Activated CD4-positive, alpha-beta T cell treated with anti-CD3 and anti-CD28 coated beads, Interleukin-2, amount 50 U/mL, for 24 hours (primary cell): ENCODE measurements around the gene SLC6A6.
A peak's percentile ranks its signal among the peaks of the same experiment; 100 is the strongest.

Experiments
- DNase-seq, 2 donors: peaks; one replicate each; pipeline ENCODE4 v3.0.0-alpha.2; 2020; ENCODE audit warnings: low read depth in 1 of 2, low spot score in 1 of 2

The SLC6A6 gene

GRCh38 chr3:14415501-14415900 is 13.1 kb downstream of the SLC6A6 start:
- no peak for DNase-seq

DNA sequence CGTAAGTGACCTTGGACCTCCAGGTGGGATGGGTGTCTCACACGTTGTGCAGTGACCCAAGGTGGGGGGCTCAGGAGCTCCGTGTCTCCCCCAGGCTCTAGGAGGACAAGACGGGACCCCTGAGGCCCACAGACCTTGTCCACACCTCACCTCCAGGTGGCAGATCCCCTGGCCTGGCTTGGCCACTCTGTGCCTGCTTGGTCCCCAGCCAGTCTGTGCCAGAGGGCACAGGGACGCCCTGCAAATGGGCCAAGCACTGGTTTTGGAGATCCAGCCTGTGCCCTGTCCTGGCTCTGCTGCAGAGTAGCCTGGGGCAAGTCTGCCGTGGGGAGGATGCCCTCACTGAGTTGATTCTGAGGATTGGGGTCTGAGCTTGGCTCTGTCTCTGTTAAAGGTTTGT is 14.0 kb downstream of the SLC6A6 start:
- DNase-seq = no peak

GRCh38 chr3:14418296-14419250 is 16.2 kb downstream of the SLC6A6 start:
- no peak for DNase-seq

DNA sequence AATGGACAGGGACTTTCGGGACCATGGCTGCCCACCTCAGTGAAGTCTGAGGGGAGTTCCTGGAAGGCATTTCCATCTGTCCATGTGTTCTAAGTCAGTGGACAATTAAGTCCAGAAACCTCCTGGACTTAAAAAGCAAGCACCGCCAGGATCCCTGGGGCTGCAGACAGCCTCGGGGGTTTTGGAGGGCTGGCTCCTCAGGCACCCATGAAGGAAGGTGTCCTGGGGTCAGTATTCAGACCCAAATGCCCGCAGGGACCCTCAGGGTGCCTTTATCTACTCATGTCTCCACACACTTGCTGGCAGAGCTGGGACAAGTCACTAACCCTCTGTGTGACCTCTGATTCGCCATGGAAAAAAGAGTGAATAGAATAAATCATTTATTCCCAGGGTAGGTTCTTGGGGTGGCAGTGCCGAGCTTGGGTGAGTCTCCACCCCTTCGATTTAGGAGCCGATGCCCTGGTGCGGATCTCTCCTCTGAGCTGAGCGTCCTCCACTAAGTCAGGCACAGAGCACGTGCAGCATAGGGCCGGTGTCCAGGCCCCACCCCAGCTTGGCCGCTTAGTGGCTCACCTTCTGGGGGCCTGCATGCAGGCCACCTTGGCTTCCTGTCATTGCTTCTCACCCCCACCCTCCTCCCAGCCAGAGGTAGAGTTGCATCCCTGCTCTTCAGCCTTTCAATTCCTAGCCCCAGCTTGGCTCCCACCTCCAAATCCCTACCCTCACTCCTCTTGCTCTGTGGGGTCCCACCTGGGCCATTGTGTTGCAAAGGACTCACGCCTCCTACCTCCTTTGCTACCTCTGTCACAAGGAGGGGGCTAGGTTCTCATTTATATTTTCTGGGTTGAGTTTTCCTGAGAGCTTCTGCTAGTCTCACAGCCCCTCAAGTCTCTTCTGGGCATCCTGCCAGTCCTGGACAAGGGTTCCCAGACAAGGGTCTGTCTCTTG is 19.9 kb downstream of the SLC6A6 start:
- DNase-seq = no peak

- no peak for DNase-seq
Observed at GRCh38 chr3:14423197-14423743, 20.9 kb downstream of the SLC6A6 start.

DNA sequence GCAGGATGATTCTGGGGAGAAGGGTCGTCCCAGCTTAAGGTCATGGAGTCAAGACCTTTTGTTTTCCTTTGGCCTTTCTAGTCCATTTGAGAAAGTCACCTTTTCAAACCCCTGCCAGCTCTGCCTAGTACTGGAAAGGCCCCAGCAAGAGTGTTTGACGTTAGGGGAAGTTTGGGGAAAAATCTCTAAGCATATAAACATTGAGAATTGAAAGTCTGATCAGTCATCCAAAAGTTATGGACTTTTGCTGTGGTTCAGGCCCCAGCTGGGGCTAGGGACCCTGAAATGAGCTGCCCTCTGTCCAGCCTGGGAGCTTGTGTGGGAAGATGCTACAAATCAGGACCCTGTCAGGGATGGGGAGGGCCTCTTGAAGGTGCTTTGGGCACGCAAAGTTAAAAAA is 21.6 kb downstream of the SLC6A6 start:
- DNase-seq = no peak

GRCh38 chr3:14424711-14425580 is 22.5 kb downstream of the SLC6A6 start:
- no peak for DNase-seq

GRCh38 chr3:14425581-14426304 is 23.3 kb downstream of the SLC6A6 start:
- DNase-seq = peak in 1 of 2 donors; percentile 37

GRCh38 chr3:14426305-14426620 is 23.9 kb downstream of the SLC6A6 start:
- no peak for DNase-seq

- peak in 1 of 2 donors; percentile 46 for DNase-seq
Observed at GRCh38 chr3:14428087-14429033, 26.0 kb downstream of the SLC6A6 start.

GRCh38 chr3:14429237-14429636 is 26.8 kb downstream of the SLC6A6 start:
- no peak for DNase-seq

- DNase-seq = no peak
Observed at GRCh38 chr3:14429640-14430039, 27.2 kb downstream of the SLC6A6 start.

- no peak for DNase-seq
Observed at GRCh38 chr3:14430053-14430452, 27.6 kb downstream of the SLC6A6 start.

DNA sequence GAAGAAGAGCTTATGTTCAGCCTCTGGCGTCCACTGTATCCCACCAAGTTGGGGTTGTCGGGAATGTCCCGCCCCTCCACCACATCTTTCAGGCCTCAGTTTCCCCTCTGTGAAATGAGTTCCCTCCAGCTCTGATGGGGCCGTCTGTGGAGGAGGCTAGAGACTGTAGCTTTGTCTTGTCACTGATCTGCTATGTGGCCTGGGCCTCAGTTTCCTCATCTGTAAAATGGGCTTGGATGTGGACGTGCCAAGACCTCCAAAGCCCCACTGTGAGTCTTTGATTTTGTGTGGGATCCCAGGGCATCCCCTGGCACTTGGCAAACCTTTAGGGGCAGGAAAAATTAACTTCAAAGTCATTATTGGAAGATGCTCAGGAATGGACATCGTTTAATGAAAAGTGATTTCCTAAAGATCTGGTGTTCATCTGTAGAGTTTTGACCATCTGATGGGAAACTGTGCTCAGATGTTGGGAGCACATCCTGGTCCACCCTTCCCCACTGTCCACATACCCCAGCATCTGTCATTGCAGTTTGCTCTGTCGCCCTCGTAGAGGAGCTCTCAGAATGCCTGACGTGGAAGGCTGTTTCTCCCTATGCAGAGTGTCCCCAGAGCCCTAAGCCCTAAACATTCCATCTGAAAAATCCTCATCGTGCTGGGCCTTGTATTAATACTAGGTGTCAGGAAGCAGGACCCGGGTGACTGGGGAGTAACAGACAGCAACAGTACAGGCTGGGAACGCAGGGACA is 28.5 kb downstream of the SLC6A6 start:
- DNase-seq = no peak

DNA sequence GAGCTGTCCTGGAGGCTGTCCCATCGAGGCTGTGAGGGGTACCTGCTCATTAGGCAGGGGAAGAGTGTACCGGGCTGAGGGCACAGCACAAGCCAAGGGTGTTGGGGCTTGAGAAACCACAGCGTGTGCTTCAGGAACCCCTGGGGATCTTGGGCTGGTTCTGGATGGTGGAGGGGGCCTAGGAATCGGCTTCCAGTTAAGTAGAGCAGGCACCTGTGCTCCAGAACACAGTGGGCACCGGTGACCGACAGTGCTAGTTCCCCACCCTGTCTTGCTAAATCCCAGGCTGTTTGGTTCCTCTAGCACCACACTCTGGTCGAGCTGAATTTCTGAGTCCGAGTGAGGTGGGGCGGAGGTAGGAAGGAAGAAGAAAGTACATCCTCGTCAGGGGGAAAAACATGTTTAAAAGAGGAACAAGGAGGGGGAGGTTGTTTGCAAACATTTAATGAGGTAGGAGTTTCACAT is 29.1 kb downstream of the SLC6A6 start:
- no peak for DNase-seq

DNA sequence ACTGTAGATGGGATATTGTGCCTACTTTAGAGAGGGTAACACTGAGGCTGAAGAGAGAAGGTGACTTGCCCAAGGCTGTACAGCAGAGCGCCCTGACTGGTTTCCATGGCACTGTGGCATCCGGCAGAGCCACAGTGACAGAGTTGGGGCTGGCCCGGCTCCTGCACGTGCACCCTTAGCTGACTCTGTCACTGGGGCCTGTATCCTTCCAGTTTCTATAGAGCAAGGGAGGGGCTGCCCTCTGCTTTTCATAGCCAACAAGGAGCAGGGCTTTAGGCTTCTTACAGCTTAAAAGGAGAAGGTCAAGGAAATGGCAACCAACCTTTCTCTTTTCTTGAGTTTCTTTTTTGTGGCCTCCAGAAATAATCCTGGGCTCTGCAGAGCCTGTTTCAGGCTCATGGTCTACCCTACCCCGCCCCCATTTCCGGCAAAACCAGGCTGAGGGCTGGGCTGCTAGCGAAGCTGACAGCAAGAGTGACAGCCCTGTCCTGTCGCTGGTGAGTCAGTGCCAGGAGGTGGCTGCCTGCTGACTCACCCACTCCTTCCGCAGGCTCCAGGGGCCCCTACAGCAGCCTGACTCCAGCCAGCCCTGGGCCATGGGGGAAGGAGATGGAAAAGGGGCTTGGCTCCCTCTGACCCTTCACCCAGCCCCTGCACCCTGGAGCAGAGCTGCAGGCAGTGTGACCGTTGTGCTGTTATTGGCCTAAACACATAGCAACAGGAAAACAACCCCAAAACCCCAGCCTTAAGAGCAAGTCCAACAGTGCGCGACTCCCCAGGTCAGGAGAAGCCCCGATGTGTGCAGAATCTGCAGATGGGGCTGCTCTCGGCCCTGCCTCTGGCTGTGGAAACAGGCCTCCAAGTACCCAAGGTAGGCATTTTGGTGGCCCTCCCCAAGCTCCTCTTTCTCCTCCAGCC is 29.8 kb downstream of the SLC6A6 start:
- DNase-seq = peak; percentile 81 to 95

GRCh38 chr3:14433106-14433505 is 30.7 kb downstream of the SLC6A6 start:
- no peak for DNase-seq
